ENCODE data around the gene GPR135. TPM values are rescaled to one million over a fixed set of nuclear protein-coding genes. Genes with fewer than 3 reads are reported as not detected.

The GPR135 gene
- 0.97 and 4.8 TPM in 2 replicates for total RNA-seq

- DNase-seq (ENCODE audit: extremely low read depth, low read depth, low spot score): no peak
Measured at GRCh38 chr14:59465316-59466135, at the start of gene GPR135. Gene GPR135 (minus strand): TSS chr14:59465380. CDS start chr14:59465226, 154 bp downstream.

DNA sequence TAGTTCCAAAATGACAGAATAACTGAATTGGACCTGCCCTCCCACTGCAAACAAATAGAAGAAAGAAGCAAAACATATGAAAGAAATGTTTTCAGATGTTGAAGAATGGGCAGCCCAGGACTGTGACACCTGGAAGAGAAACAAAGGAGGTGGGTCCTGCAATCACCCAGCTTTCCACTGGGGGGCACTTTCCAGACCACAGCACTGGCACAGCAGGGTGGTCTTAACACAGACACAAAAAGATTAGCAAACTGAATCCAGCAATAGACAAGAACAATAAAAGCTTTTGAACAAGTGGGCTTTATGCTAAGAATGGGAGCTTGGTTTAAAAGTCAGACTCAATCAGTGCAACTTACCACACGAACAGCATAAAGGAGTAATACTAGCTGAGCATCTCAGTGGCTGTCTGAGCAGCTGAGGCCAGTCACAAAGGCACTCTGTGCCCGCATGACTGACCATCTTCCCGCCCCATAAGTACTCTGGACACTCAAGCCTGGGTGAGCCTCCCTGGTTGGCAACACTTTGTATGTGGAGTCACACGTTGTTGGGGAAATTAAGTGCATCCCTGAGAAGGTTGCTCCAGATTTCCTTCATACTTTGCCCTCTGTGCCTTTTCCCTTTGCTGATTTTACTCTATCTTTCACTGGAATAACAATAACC lies 46.9 kb upstream of the GPR135 start:
- DNase-seq (ENCODE audit: extremely low read depth, low read depth, low spot score): no peak

- no peak for DNase-seq (ENCODE audit: extremely low read depth, low read depth, low spot score)
Measured at GRCh38 chr14:59510966-59511365, 45.8 kb upstream of the GPR135 start.

DNA sequence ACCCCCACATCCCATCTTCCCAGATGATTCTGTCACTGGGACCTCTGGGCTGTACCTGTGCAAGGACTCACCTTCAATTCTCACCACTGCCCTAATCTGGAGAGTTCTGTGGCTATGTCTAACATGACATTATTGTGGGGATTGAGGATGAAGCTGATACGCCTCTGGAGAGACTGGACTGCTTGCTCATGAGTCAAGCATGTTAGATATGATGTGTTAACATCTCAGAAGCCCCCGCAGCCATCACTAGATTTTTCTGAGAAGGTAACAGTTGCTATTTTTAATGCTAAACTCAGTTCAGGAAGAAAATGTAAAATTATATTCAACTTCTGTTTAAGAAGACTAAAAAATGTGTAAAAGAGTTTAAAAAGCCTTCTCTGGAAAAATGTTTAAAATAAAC lies 44.8 kb upstream of the GPR135 start:
- no peak for DNase-seq (ENCODE audit: extremely low read depth, low read depth, low spot score)

DNA sequence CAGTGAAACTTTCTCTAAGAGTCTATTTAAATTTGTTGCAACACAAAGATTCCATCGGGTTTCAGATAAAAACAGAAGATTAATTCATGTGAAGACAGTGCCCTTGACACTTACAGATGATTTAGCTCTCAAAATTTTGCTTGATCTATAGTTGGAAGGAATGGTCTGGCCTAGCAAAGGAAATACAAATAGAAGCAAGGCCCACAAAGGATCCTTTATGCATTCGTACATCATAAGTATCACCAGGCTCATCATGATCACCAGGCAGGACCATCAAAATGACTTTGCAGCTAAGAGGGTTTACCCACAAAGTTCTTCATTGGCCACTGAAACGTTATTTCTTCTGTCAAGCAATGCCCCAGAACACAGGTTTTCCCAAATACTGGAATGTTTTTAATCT lies 43.9 kb upstream of the GPR135 start:
- no peak for DNase-seq (ENCODE audit: extremely low read depth, low read depth, low spot score)

GRCh38 chr14:59507752-59508103 lies 42.5 kb upstream of the GPR135 start:
- no peak for DNase-seq (ENCODE audit: extremely low read depth, low read depth, low spot score)

- DNase-seq (ENCODE audit: extremely low read depth, low read depth, low spot score): no peak
Measured at GRCh38 chr14:59507063-59507751, 42.0 kb upstream of the GPR135 start.

DNA sequence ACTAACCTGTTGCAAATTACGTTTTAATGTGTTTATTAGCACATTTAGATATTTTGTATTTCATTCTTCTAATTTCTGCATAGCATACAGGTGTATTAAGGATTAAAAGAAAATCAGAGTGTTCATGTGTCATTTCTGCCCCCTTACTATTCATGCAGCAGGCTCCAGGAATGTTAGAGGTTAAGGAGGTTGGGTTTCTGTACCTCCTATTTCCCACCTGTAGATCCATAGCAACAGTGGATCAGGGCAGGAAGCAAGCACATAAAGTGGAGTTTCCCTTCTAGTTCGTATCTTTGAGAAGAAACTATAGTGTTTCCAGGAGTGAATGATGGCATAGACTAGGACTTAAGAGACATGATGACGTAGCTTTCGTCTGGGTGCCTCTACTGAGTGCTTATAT lies 38.1 kb upstream of the GPR135 start:
- no peak for DNase-seq (ENCODE audit: extremely low read depth, low read depth, low spot score)

DNA sequence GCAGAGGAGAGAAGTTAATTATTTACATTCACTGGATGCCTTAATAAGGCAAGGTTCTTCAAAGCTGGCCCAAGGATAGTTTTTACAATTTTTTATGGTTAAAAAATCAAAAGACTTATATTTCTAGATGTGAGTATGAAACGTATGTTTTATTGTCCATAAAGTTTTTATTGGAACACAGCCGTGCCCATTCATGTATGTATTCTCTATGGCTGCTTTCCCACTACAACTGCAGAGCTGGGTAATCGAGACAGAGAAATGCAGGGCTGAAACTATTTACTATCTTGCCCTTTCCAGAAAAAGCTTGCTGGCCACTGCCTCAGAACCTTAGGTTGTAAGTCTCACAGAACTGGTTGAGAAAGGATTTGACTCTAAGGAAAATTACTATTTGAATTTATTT lies 35.6 kb upstream of the GPR135 start:
- DNase-seq (ENCODE audit: extremely low read depth, low read depth, low spot score): no peak

DNA sequence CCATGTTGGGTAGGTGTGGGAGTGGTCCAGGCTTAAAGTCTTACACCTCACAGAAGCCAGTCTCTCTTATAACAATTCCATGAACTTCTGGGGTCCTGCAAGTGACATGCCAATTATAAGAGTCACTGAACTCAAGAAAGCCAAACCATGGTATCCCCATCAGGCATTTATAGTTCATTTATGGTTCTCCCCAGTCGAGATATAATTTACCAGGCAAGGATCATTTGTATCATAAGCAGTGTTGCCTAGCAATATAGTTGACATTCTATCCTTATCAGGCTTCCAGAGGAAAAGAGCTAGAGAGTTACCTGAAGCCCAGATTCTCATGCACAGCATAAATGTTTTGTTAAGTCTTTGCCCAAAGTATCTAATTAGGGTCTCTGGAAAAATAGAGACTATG lies 27.2 kb upstream of the GPR135 start:
- DNase-seq (ENCODE audit: extremely low read depth, low read depth, low spot score): no peak

- DNase-seq (ENCODE audit: extremely low read depth, low read depth, low spot score): no peak
Measured at GRCh38 chr14:59490756-59491155, 25.6 kb upstream of the GPR135 start.

- no peak for DNase-seq (ENCODE audit: extremely low read depth, low read depth, low spot score)
Measured at GRCh38 chr14:59484639-59485175, 19.5 kb upstream of the GPR135 start.

DNA sequence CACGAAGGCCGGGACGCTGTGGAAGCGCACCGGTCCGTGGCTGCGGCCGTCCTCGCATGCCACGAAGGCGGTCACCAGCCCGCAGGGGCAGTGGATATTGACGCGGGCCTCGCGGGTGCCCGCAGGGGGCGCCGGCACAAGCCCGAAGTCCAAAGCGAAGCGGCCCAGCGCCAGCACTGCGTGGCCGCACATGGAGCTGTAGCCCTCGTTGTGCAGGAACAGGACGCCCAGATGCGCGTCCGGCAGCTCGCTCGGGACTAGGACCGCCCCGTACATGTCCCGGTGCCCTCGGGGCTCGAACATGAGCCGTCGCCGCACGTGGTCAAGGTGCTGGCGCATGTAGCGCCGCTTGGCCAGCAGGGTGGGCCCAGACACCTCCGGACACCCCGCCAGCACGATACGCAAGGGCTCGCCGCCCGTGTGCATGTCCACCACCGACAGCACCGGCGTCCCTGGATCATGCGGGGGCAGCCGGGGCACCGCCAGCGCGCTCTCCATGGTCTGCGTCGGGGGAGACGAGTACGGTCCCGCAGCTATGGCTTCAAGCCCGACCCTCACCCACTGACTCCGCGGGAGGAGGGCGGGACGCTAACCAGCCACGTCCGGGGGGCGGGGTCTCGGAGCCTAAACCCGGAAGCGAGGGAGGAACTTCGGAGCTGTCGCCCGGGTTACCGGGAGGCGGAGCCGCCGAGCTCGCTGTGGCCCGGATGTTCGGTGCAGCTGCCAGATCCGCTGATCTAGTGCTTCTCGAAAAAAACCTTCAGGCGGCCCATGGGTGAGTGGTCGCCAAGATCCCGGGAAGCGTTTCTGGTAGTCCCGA lies 18.8 kb upstream of the GPR135 start, which contains the start of the genes JKAMP and L3HYPDH:
Gene JKAMP (plus strand): TSS at position 699 of the 820 bp plus-strand sequence. CDS start 73 bp downstream, at position 772.
Gene L3HYPDH (minus strand): TSS at position 590 of the 820 bp plus-strand sequence. CDS start 92 bp downstream, at position 498.
- DNase-seq (ENCODE audit: extremely low read depth, low read depth, low spot score): peak; percentile 68

DNA sequence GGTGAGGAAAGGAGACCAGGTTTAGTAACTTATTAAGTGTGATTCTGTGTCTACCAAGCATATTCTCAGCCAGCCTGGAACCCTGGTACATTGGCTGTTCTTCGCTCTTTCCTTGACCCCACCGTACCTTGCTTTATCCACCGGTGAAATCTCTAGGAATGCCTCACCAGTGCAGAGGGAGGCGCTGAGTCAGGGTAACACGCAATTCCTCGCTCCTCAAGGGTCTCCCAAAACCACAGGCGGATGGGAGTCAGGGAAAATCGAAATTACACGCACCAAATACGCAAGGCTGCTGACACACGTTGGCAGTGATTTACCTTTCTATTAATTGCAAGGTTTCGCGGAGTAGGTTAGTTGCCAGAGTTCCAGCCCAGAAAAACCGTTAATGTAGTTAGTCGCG lies 18.2 kb upstream of the GPR135 start:
- DNase-seq (ENCODE audit: extremely low read depth, low read depth, low spot score): no peak

DNA sequence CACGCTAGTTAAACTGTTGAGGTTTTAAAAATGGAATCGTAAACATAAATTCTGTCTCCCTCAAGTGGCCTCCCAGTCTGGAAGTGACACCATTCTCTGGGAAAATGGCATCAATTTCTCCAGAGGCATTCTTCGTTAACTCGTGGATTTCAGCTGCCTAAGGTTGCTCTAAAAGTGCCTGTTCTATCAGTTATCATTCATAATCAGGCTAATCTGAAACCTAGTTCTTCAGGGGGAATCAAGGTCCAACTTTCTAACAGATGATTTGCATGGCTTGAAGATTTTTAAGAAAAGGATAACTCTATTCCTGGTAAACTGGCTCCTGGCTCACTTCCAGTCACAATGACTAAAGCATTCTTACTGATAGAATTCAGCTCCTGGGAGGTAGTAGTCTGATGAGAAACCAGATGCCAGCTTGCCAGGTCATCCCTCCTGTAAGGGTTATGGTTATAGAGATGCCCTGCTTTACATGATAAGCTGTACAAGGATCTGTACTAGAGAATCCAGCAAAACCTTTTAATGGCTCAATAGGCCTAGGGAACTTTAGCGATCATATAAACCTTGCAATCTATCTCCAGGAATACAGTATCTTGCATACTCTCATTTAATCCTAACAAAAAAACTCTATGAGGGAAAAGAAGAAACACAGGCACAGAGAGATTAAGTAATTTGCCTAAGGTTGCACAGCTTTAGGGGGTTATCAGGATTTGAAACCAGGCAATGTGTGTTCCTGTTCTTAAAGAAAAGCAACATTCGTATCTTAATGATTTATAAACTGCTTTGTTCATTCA lies 17.6 kb upstream of the GPR135 start:
- no peak for DNase-seq (ENCODE audit: extremely low read depth, low read depth, low spot score)

- DNase-seq (ENCODE audit: extremely low read depth, low read depth, low spot score): no peak
Measured at GRCh38 chr14:59481871-59482540, 16.8 kb upstream of the GPR135 start.

DNA sequence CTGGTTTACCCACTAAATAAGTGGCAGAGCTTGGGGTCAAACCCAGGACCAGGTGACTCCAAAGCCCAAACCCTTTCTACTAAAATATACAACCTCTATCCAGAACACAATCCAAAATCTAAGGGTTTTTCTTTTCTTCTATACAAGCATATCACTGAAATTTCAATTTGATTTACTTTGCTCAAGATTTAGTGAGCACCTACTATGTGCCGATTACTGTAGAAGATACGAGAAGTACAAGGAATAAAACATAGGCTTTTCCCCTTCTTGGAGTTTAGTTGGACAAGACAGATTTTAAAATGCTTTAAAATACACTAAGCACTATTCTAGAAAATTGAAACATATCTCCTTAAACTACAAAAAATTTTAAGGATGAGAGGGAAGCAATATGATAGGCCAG lies 16.2 kb upstream of the GPR135 start:
- no peak for DNase-seq (ENCODE audit: extremely low read depth, low read depth, low spot score)

- DNase-seq (ENCODE audit: extremely low read depth, low read depth, low spot score): no peak
Measured at GRCh38 chr14:59480166-59480565, 15.0 kb upstream of the GPR135 start.

DNA sequence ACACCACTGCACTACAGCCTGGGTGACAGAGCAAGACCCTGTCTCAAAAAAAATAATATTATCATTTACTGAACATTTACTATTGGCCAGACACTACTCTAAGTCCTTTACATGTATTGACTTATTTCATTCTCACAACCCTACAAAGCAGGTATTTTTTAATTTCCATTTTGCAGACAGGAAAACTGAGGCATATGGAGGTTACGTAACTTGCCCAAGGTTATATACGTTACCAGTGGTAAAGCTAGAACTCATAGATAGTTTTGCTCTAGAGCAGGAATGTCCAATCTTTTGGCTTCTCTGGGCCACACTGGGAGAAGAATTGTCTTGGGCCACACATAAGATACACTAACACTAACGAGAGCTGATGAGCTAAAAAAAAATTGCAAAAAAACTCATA lies 13.4 kb upstream of the GPR135 start:
- DNase-seq (ENCODE audit: extremely low read depth, low read depth, low spot score): no peak

Measured in glomerular endothelial cell (primary cell).